Osteoblast (primary cell): ENCODE results near the gene CCDC148. TPM values are rescaled to one million over a fixed set of nuclear protein-coding genes. Genes with fewer than 3 reads are reported as not detected.

Experiments
- DNase-seq: peaks from one replicate; pipeline ENCODE4 v3.0.0; 2011; ENCODE audit warnings: low spot score, mixed read lengths; ENCODE audit not compliant: insufficient read length; ENCODE audit errors: missing footprints
- H2AFZ ChIP-seq: 2 replicates; pipeline ENCODE4 v1.6.0; 2011; ENCODE audit warnings: mild to moderate bottlenecking, low read length
- H3K27ac ChIP-seq: 2 replicates; pipeline ENCODE4 v1.5.1; 2011; ENCODE audit warnings: mild to moderate bottlenecking, low read depth, low read length, moderate library complexity
- H3K27me3 ChIP-seq: 2 replicates; pipeline ENCODE4 v1.6.0; 2012; ENCODE audit warnings: mild to moderate bottlenecking, control low read depth, inconsistent platforms, low read length, moderate library complexity; ENCODE audit not compliant: insufficient read depth
- H3K36me3 ChIP-seq: 2 replicates; pipeline ENCODE4 v1.5.1; 2011; ENCODE audit warnings: mild to moderate bottlenecking, low read length, control low read depth, moderate library complexity; ENCODE audit not compliant: insufficient read depth
- H3K4me1 ChIP-seq: 2 replicates; pipeline ENCODE4 v1.5.1; 2011; ENCODE audit warnings: mild to moderate bottlenecking, low read length, control low read depth, moderate library complexity; ENCODE audit not compliant: insufficient read depth
- H3K4me2 ChIP-seq: 2 replicates; pipeline ENCODE4 v1.6.0; 2011; ENCODE audit warnings: mild to moderate bottlenecking, low read length; ENCODE audit not compliant: insufficient read depth
- H3K4me3 ChIP-seq: fragments of 200-600 bp; sonication (generic); 3 replicates; pipeline ENCODE4 v1.5.1; 2012; ENCODE audit warnings: mild to moderate bottlenecking, low read length, inconsistent platforms; ENCODE audit not compliant: insufficient read depth
- H3K79me2 ChIP-seq: 2 replicates; pipeline ENCODE4 v1.6.0; 2012; ENCODE audit warnings: mild to moderate bottlenecking, low read length, control low read depth, inconsistent platforms; ENCODE audit not compliant: insufficient read depth
- H3K9me3 ChIP-seq: 2 replicates; pipeline ENCODE4 v1.5.1; 2011; ENCODE audit warnings: low read depth, low read length, control low read depth
- H4K20me1 ChIP-seq: 2 replicates; pipeline ENCODE4 v1.6.0; 2012; ENCODE audit warnings: mild to moderate bottlenecking, low read length, control low read depth; ENCODE audit not compliant: insufficient read depth
- total RNA-seq: library from RNA; depleted of rRNA; stranded (reverse); fragments of >200 nt; gene quantifications from 2 replicates; pipeline ENCODE4 v1.2.3, GENCODE V29; 2012
- TF ChIP-seq, protein P1 (sequence below): IDR thresholded peaks from 2 replicates; pipeline ENCODE4 v1.5.1; 2011; ENCODE audit warnings: mild to moderate bottlenecking, low read depth, low read length, moderate library complexity; ENCODE audit errors: extremely low read depth

Gene CCDC148
- total RNA-seq, 1 donor: 1.8 TPM

DNA sequence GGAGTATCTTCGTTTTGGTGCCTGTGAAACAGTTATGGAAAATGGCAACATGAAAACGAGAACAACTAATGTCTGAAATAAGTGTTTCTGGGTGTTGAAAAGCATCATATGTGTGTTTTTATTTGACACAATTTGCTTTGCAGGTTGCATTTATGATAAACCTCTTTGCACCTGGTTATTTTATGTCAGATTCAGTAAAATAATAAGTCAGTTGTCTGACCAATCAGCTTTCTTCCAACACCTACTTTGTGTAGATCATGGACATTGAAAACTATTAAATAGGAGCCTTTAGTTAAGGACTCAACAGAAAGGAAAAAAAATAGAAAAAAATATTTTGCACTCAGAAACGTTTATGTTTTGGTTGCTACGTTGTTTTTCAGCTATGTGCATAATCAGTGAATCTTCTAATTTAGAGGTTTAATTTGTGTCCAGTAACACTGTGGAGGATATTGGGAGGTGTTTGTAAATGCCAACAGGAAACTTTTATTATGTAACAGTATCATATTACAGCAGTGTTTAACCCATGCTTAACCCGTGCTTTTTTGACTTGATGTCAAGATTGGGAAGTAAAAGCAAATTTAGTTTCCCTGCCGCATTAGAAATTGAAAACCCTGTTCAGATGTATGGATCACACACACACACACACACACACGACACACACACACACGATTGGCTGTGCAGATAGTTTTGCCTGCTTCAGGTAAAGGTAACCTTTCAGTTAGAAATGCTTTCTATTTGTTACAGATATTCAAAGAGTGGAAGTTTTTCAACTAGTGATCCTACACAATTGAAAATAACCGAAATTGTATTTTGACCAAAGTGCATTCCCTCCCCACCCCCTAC lies 2.8 kb upstream of the CCDC148 start:
- TF ChIP-seq, protein P1, sequence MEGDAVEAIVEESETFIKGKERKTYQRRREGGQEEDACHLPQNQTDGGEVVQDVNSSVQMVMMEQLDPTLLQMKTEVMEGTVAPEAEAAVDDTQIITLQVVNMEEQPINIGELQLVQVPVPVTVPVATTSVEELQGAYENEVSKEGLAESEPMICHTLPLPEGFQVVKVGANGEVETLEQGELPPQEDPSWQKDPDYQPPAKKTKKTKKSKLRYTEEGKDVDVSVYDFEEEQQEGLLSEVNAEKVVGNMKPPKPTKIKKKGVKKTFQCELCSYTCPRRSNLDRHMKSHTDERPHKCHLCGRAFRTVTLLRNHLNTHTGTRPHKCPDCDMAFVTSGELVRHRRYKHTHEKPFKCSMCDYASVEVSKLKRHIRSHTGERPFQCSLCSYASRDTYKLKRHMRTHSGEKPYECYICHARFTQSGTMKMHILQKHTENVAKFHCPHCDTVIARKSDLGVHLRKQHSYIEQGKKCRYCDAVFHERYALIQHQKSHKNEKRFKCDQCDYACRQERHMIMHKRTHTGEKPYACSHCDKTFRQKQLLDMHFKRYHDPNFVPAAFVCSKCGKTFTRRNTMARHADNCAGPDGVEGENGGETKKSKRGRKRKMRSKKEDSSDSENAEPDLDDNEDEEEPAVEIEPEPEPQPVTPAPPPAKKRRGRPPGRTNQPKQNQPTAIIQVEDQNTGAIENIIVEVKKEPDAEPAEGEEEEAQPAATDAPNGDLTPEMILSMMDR: no peak
- Histone ChIP-seq H3K4me2 (peak overlapping the region; percentile 86), H3K36me3 (no peaks in the 10 kb centered on the region), H3K27me3 (no peaks in the 10 kb centered on the region), H3K9me3 (no peaks in the 10 kb centered on the region), H3K27ac (peak overlapping the region; percentile 60), H4K20me1 (peaks cover 31% of the 10 kb centered on the region), H2AFZ (no peak overlapping the region), H3K4me1 (peaks cover 22% of the 10 kb centered on the region), H3K79me2 (peaks cover 70% of the 10 kb centered on the region), H3K4me3 (peak overlapping the region; percentile 86)
- DNase-seq: no peak

DNA sequence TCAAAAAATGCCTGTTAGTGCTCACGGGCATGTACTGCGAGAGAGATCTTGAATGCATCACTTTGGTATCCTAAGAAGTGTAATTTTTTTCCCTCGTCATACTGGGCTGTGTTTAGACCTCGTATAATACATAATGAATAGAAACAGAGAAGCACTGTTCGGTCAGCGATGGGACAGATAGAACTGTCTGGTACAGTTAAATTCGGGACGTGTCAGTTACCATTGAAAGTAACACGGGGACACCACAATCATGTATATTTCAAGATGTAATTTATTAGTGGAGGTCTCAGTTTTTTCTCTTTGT lies 2.0 kb upstream of the CCDC148 start:
- Histone ChIP-seq H4K20me1 (peaks cover 26% of the 10 kb centered on the region), H2AFZ (peak overlapping the region; percentile 83), H3K4me1 (peaks cover 22% of the 10 kb centered on the region), H3K4me3 (peak overlapping the region; percentile 86), H3K27ac (peak overlapping the region; percentile 60), H3K9me3 (no peaks in the 10 kb centered on the region), H3K36me3 (no peaks in the 10 kb centered on the region), H3K79me2 (peaks cover 61% of the 10 kb centered on the region), H3K27me3 (no peaks in the 10 kb centered on the region), H3K4me2 (peak overlapping the region; percentile 86)
- DNase-seq: no peak
- TF ChIP-seq, protein P1: no peak

DNA sequence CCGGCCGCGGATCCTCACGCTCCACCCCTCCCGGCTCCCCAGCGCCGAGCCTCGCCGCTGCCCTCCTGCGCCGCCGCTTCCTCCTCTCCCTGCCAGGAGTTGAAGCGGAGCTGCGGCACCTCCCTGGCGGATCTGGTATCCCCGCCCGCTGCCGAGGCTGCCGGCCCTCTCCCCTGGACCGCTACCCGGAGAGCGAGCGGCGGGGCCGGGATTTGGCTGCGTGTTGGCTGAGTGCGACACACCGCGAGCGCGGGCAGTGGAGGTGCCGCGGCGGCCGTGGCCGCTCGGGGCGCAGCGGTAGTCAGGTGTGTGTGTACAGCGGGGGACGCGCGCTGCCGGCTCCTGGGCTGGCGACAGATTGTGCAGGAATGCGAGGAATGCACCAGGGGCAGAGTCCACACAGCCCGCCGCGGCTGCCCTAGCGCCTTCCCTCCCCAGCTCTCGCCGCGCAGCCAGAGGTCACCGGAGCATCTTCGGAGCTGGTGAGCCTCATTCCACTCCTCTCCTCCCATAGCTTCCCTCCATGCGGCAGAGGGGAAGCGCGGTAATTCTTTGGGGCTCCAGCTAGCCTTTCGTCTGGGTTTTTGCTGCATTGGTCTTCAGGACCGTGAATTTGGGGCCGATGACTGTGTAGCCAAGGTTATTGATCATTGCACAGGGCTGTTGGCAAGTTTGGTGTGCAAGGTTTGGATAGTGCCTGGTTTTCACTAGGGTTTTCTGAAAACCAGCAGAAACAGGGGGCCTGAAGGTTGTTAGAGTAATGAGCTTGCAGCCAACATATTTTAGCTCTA lies 1.5 kb upstream of the CCDC148 start:
- TF ChIP-seq, protein P1: peak; percentile 12
- Histone ChIP-seq H3K9me3 (no peaks in the 10 kb centered on the region), H3K27me3 (no peaks in the 10 kb centered on the region), H3K4me3 (peak overlapping the region; percentile 86), H3K4me2 (peak overlapping the region; percentile 86), H3K27ac (peak overlapping the region; percentile 60), H3K79me2 (peaks cover 56% of the 10 kb centered on the region), H4K20me1 (peaks cover 23% of the 10 kb centered on the region), H3K36me3 (no peaks in the 10 kb centered on the region), H3K4me1 (peaks cover 22% of the 10 kb centered on the region), H2AFZ (peak overlapping the region; percentile 83)
- peak; percentile 83 for DNase-seq
